NCI-H1105 (cell line): ENCODE data around the gene RASGRF1.

ENCODE experiments used
- DNase-seq: peaks from one replicate; lab custom pipeline; 2025; lab: John Stamatoyannopoulos, UW

The RASGRF1 gene

DNA sequence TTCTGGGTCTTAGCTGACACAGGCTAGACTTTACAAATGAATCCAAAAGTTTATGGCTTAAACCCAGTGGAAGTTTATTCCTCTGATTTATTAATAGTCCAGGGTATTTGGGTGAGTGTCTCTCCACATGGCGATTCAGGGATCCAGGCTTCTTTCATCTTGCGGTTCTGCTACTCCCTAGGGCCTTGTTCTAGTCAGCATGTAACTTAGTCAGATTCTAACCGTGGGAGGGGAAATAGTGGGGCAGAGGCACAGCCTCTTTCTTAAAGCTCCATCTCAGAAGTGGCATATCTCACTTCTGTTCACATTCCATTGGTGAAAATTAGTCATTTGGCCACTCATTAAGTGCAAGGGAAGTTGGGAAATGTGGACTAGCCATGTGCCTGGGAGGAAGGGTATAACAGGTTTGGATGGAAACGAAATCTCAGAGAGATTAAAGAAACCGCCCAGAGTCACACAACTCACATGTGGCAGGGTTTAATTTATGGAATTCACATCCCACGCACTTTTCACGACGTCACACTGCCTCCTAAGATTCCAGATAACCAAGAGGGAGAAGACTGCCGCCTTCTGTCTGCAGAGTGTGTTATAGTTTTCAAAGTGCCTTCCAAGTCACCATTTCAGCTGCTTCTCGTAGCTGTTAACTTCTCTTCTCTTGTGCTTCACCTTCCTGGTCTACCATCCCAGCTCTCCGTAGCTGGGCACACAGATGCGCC lies 11.4 kb upstream of the RASGRF1 start:
- no peak for DNase-seq

DNA sequence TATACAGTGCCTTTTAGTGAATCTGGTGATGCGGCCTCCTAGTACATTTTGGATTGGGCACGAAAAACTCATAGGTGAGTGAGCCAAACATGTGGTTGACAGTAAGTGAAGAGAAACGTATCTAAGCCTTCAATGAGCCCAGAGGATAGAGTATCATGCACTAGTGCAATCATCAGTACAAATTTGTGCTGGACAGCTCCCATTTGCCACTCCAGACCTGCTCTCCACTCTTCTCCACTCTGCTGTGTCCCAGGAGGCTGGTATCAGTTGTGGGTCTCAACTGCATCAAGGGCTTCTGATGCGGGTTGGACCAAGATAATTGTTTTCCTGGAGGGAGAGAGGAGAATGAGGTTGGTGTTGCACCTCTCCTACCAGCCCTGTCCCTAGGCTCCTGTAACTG lies 9.1 kb upstream of the RASGRF1 start:
- no peak for DNase-seq

DNA sequence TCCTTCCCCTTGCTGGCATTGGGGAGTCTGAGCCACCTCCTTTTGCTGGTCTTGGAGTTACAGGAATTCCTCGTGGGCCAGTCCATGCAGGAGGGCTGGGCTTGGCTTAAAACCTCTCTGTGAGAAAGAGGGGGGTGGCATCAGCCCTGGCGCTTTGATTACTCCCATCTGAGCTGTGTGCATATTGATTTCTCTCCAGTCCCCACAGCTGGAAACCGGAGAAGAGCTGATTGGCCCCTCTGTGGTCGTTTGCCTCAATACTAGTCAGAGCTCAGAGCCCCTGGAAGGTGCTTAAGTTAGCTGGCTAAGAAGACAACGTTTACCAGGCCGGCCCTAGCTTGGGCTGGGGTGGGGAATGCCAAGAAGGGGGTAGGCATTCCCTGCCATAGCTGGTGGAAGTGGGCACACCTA lies 4.0 kb upstream of the RASGRF1 start:
- DNase-seq: no peak

DNA sequence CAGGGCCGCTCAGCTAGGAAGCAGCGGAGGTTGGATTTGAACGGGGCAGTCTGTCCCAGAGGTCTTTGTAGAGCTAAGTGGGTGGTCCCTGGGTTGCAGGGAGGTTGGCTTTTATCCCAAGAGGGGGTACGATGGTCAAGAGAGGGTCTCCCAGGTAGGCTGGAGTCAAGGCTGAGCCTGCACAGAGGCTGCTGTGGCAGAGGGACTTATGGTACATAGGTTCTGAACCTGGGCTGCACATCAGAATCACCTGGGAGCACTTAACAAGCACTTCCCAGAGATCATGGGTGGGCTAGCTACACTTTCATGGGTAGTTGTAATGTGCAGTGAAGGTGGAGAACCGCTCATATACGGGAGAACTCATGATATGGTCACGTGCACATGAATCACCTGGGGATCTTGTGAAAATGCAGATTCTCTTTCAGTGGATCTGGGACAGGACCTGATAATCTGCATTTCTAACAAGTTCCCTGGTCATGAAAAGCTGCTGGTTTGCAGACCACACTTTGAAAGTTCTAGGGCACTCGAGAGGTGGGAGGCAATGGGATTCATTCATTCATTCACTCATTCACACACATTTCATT lies 2.9 kb upstream of the RASGRF1 start:
- DNase-seq: no peak

DNA sequence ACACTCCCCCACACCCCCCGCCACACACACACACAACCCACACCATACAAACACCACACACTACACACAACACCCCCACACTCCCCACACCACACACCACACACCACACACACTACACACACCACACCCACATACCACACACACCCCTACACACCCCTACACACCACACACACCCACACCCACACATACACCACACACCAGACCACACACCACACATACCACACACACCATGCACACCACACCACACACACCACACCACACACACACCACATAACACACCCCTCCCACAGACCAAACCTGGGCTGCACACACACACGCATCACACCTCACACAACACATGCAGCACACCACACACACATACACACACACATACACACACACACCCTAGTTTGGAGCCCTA lies 1.8 kb upstream of the RASGRF1 start:
- no peak for DNase-seq

DNA sequence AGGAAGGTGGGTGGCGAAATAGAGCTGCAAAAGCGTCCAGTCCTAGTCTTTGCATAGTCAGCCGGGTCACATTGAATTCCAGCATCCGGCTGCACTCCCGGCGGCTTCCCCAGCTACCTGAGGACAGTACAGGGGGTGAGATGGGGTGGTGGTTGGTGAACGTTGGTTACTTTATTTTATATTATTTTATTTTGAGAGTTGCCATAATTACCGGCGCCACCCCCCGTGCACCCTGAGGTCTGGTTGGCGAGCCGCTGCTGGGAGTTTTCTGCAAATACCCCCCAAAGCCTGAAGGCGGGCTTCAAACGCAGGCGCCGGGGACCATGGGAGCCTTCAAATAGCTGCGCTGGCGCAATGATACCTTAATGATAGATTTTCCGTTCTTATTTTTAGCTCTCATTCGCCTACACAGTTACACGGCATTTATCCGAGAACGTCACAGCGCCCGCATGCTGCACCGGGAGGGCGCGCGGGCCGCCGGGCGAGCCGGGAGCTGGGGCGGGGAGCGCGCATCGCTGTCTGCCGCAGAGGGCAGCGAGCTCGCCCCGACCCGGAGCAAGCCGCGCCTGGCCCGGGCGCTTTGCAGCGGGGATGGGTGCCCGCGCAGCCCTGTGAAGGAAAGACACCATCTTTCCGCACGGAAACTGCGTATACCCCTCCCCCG lies 756 bp upstream of the RASGRF1 start:
- no peak for DNase-seq

DNA sequence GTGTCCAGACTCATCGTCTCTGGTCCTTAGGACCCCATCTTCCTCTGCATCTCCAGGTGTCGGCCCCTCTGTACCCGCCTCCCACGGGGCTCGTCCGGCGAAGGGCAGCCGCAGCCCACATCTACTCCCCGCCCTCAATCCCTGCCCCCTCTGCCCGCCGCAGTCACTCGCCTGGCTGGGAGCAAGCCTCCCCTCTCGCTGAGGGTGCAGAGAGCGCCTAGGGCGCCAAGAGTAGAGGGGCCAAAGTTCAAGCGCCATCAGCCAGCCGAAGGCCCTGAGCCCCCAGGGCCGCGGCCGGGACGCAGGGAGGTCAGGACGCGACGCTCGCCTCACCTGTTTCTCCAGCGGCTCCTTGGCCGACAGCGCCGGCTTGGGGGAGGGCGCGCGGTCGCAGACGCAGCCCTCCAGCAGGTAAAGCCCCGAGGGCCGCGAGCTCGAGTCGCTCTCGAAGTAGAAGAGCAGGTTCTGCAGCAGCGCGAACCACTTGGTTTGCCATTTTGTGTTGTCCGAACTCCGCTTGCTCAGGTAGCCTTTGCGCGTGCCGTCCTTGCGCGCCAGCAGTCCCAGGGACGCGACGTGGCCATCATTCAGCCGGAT lies 592 bp downstream of the RASGRF1 start:
- DNase-seq: no peak

DNA sequence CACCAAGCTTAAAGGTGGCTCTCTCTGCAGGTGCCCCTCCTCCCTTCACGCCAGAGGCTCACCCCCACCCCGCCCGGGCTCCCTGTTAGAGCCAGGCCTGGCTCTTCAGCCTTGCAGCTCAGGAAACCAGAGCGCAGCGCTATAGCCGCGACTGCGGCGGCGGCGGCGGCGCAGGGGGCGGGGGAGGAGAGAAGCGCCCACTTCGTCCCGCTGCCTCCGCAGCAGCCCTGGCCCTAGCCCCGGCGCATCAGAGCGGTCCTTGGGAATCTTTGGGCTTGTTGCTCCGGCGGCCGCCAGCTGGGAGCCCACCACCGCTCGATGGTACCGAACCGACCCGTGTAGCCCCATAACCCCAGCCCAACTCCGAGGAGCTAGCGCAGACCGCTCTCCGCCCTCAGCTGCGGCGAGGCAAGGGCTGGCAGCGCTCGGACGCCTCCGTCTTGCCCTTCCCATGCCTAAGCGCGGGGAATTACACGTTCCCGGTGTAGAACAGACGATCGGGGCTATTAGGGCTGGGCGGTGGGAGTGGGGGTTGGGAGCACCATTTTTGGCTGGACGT lies 1.2 kb downstream of the RASGRF1 start:
- no peak for DNase-seq

DNA sequence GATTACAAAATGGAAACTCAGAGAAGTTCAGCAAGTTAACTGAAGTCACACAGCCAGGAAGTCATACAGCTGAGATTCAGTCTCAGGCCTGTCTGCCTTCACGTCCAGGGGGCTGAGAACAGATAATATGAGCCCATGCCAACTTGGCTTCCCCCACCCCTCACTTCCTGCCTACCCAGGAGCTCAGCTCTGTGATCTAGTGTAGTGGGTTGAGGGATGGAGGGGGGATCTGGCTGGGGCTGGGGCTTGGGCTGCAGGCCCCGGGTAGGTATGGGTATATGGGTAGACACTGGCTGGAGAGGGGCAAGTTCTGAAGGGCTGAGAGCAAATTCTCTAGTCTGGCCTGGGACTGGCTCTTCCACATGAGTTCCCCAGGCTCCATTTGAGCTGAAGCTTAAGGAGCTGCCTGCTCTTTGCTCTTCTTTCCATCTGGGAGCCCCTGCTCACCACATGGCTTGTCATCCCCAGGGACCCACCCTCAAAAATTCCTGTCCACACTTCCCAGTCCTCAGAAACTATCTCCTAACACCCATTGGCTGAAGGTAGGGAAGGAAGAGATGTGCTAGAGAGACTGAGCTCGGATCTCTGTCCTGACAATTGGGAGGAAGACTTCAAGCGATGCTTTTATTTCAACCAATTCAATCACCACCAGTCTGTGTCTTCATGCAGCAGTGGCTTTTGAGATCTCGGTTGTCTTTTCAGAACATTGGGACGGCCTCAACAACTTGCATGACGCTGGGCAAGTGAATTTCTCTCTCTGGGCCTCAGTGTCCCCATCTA lies 2.0 kb downstream of the RASGRF1 start:
- no peak for DNase-seq

DNA sequence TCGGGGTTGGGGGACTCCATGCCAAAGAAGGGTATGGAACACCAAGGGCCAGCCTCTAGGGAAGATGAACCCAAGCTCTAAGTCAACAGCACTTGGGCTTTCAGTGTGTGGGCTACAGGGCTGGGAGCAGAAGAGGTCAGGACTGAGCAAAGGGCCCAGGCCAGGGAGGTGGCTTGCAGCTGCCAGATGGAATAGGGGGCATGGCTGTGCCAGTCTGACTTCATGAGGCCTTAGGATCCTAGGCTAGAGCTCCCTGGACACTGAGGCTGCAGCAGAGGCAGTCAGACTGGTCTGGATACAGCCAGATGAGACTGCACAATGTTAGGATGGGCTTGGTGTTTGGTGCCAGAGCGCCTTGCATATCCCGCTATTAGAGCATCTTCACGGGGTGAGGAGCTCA lies 3.8 kb downstream of the RASGRF1 start:
- no peak for DNase-seq

DNA sequence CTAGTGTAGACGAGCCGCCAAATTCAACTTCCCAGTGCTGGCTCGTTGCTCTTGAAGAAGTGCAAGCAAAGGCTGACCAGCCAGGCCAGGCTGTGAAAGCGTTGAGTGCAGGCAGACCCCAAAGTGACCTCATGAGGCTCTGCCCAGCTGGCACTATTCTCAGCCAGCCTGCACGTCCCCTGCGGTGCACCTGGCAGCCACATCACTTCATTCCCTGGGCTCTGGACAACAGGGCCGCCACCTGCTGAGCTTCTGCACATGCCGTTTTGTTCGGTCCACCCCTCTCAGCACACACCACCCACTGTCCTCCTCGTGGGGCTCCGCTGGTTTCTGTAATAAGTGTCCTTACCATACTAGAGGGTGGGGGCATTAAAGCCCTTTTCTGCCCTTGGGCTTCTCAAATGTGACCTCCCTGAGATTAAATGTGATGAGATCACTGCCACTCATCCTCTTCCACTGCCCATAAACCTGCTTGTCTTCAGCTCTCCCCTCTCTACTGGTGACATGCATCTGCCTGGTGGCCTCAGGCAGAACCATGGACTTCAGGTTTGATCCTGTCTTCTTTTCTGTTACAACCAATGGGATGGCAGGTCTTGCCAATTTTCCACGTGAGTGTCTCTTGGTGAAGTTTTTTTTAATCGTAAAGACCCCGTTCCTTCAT lies 6.1 kb downstream of the RASGRF1 start:
- no peak for DNase-seq

DNA sequence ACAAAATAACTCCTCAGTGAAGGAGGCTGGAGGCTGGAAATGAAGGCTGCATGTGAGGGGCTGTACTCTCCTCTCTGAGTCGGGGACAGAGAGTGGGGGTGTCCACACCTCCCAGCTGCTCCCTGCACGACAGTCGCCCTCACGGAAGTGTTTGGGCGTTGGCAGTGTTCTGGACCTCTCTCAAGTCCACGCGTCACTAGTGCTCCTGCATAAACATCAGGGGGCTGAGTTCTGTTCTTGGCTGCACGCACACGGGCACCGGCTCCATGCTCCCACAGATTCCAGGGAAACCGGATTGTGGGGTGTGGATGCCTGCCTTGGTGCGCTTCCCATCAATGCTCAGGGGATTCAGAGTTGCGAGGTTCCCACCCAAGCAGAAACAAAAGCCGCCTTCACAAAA lies 7.4 kb downstream of the RASGRF1 start:
- DNase-seq: no peak

DNA sequence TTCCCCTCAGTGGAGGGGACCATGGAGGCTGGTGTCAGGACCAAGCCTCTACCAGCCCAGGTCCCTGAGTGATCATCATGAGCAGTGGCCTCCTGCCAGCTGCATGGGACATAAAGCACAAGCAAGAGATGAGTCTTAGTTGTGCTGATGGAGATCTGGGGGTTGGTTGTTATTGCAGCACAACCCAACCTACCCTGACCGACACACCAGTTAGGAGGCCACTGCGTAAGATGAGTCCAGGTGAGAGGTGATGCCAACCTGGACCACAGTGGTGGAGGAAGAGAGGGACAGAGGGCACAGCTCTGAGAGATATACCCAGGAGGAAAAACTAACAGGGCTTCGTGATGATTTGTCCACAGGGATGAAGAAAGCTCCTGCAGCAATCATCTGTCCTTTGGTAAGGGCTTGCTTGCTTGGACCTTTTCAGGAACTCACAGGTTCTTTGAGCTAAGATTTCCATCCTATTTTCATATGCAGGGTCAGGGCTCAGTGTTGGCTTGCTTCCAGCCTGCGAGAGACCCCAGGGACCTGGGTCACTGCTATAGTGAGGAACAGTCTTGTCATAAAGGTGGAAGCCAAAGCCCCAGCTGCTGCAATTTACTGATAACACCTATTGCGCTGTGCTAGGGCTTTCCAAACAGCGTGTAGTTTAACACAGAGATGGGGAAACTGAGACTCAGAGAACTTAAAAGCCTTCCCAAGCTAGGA lies 8.1 kb downstream of the RASGRF1 start:
- DNase-seq: no peak

DNA sequence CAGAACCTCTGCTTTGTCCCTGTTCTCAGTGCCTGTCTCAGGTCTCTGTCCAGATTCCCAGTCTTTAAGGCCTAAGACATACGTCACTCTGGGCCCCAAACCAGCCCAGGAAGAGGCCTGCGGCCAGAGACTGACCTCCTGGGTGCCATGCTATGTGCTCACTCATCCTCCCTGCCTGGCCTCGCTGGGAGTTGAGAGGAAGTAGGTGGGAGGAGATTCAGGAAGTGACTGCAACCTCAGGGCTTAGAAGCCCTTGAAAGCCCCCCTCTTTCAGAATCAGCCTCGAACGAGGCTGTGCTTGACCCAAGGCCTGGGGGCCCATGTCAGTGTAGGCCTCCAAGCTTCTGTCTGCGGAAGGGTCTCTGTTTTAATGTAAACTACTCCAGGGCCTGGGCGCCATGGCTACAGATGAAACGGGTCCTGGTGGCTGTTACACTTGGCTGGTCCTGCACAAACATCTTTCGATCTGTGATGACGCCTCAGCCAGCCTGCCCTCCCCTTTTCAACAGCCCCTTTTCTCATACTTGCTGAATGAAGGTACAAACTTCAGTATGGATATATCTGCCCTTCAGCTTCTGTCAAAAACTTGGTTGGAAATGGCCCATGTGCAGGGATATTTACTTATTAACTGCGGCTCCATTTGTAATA lies 11.7 kb downstream of the RASGRF1 start:
- no peak for DNase-seq

DNA sequence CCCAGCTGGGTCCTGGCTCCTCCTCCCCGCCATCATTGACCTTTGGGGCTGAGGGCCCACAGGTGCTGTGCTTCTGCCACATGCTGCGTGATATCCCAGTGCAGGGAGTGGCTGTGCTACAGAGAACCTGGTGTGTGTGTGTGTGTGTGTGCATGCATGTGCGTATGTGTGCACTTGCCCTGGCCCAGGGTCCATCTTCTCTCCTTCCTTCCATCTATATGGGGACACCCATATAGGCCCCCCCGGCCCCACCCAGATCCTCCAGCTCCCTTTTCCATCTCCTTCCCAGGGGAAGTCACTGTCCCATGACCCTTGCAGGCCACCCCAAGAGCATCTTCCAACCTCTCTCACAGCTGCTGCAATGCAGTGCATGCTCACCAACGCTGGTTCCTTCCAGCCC lies 12.6 kb downstream of the RASGRF1 start:
- DNase-seq: no peak

DNA sequence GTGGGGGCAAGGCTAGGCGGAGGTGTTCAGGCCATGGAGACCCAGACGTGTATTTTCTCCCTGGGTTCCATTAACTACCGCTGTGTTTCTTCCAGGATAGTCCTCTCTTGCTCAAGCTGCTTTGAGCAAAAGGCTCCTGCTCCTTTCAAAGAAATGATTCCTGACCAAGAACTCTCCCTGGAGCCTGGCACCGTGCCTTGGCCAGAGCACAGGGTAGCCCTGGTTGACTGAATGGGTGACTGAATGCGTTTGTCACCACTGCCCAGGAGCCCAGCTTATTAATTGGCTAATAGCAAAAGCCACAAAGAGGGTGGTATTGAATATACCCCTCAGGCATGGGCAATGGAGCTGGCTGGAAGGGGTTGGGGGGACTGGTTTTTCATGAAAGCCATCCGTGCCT lies 13.9 kb downstream of the RASGRF1 start:
- DNase-seq: no peak

DNA sequence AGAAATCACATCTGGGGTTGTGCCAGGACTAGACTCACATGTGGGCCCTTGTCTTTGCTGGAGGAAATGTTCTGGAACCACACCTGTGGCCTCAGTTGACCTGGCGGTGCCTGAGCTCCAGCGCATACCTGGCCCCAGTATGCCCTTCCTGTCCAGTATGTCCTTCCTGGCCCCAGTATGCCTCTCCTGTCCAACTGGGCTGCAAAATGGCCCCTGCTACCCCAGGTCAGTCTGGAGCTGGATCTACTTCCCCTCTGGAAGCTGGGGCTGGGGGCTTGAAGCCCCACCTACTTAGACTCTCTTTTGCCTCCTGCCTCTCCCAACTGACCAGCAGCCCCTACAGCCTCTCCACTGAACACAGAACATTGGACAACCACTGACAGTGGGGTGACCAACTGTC lies 15.3 kb downstream of the RASGRF1 start:
- no peak for DNase-seq

DNA sequence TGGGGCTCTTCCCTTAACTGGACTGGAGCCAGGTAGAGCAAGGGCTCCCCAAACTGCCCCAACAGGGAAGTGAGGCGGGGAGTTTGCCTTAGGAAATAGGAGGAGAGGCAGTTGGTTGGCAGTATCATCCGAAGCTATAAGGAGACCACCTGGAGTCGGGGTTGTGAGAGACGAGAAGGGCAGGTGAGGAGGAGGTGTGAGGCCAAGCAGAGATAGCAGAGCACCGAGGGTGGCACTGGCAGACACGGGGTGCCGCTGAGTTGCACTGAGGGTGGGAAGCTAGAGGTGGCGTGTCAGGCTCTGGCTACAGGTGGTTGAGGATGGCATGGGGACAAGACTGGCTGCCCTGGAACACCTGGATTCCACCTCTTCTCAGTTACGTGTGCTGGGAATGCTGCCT lies 17.2 kb downstream of the RASGRF1 start:
- no peak for DNase-seq

DNA sequence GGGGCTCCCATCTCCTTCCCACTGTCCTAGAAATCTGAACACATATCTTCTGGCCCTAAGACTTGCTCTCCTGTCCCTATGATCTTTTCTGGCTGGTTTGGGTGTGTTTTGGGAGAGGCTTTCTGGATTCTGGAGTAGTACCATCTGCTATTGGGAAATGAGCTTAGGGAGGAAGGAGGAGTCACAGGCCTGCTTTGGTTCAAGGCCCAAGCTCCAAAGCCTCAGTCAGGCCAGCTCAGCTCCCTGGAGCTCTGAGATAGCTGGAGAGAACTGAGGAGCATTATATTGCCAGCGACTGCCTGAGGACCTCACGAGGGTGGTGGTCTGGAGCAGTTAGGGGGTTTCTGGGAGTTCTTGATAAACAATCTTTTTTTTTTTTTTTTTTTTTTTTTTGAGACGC lies 18.7 kb downstream of the RASGRF1 start:
- DNase-seq: no peak

DNA sequence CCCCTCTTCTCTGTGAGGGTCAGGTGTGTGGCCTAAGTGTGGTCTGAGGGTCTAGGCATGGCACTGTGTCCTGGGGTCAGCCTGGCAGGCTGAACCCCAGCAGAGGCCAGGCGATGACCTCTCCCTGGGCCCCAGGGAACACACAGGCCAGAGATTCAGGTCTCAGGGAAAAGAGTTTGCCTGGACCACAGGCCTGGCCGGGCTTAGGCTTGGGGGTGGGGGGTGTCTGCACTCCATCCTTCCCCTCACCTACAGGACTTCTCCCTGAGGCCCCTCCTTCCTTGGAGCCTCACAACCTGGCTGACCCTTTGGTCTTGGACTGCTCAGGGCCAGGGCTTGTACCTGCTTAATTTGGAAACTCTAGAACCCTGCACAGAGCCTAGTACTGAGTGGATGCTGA lies 21.8 kb downstream of the RASGRF1 start:
- no peak for DNase-seq
